ENCODE data around the gene WASF2. TPM values are rescaled to one million over a fixed set of nuclear protein-coding genes. Genes with fewer than 3 reads are reported as not detected.

WASF2 gene
- total and polyA plus RNA-seq, 2 experiments from 2014 or later: 32.7 to 53.4 TPM

DNA sequence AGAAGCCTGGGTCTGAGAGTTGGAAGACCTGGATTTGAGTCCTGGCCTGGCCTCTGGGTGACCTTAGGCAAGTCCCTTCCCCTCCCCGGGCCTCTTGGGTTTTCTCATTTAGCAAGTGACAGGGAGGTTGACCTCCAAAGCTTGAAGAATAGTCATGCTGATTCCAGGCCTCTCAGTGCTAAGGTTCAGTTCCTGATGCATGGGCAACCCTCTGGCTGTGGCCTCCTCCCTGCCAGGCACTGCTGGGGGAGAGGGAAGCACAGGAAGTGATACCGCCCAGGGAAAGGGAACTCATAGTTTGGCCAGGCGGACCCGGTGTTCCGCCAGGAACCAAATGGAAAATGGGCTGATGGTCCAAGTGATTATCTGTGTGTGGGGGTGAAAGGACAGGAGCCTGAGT, 23.6 kb upstream of the WASF2 start:
- no peak overlapping the region for H3K4me3 ChIP-seq
- H3K27ac ChIP-seq: no peak overlapping the region
- peaks cover 18% of the 10 kb centered on the region for H3K4me1 ChIP-seq (ENCODE audit: low read depth)
- H3K36me3 ChIP-seq: no peaks in the 10 kb centered on the region
- H3K27me3 ChIP-seq: no peaks in the 10 kb centered on the region
- TF ChIP-seq, protein P1, sequence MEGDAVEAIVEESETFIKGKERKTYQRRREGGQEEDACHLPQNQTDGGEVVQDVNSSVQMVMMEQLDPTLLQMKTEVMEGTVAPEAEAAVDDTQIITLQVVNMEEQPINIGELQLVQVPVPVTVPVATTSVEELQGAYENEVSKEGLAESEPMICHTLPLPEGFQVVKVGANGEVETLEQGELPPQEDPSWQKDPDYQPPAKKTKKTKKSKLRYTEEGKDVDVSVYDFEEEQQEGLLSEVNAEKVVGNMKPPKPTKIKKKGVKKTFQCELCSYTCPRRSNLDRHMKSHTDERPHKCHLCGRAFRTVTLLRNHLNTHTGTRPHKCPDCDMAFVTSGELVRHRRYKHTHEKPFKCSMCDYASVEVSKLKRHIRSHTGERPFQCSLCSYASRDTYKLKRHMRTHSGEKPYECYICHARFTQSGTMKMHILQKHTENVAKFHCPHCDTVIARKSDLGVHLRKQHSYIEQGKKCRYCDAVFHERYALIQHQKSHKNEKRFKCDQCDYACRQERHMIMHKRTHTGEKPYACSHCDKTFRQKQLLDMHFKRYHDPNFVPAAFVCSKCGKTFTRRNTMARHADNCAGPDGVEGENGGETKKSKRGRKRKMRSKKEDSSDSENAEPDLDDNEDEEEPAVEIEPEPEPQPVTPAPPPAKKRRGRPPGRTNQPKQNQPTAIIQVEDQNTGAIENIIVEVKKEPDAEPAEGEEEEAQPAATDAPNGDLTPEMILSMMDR (IDR thresholded peaks at IDR 0.05; ENCODE audit: low read depth, low read length): no peak
- DNase-seq (ENCODE audit: low read depth in 1 of 2, low spot score in 1 of 2): no peak
- no peaks in the 10 kb centered on the region for H3K9me3 ChIP-seq (ENCODE audit: low read depth)

DNA sequence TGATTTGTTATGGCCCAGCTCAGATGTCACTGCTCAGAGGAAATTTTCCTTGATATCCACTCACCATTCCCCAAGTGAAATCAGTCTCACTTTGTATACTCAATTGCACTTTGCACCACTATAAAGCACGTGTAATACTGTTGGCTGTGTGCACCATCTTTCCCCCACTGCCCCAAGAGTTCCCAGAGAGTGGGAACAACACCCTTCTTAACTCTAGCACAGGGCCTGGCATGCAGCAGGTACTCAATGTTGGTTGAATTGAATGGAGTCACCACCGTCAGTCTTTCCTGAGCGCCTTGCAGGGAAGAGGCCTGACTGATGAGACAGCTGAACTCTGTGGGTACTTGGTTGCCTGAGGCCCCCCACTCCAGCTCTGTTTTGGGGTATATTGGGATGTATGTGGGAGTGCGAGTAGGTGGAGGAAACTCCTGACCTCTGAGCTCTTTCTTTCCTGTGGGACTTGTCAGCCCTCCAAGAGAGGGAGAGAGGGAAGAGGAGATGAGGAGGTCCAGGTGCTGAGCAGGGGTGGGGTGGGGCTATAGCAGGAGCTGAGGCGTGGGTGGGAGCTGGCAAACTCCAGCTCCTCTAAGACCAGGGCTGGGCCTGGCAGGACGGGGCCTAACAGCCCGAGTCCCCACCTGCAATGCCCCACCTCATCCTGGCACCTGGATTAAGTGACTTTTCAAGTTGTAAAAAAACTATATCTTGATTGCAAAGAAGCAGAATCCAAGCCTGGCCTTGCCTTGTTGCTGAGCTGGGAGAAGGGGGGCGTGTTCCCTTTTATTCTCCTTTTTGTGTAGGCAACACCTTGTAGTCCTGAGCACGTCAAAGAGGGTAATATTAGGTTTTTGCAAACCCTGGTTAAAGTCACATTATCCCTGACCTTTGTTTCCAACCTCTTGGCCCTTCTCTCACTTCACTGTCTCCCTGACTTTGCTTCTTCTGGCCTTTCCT, 19.4 kb upstream of the WASF2 start:
- Histone ChIP-seq H3K36me3 (no peaks in the 10 kb centered on the region), H3K4me1 (ENCODE audit: low read depth) (peaks cover 14% of the 10 kb centered on the region), H3K27me3 (no peaks in the 10 kb centered on the region), H3K9me3 (ENCODE audit: low read depth) (no peaks in the 10 kb centered on the region), H3K4me3 (no peak overlapping the region), H3K27ac (peak overlapping the region; percentile 50)
- TF ChIP-seq, protein P1 (IDR thresholded peaks at IDR 0.05; ENCODE audit: low read depth, low read length): no peak
- DNase-seq (ENCODE audit: low read depth in 1 of 2, low spot score in 1 of 2): no peak

DNA sequence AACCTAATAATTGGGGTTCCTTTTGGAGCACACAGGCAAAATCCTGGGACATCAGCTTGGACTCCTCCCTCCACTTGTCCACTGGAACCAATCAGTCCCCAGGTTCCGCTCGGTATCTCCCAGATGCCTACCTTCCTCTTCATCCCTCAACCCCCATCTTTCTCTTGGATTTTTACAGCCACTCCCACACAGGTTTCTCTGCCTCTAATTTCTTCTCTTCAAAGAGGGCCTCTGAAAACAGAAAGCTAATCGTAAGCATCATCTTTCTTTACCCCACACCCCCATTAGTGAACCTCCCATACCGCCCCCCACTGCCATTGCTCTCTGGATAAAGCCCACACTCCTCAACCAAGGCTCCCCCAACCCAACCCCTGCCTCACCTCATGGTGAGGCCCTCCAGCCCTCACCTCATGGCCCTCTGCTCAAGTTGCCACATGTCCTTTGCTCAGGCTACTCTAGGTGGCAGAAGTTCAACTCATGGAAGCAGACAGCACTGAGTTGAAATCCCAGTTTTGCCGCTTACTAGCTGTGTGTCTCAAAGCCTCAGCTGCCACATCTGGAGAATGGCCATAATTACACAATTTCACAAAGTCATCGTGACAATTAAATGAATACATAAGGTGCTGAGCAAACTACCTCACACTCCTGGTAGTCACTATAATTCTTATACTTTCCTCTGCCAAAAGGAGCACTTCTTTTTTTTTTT, 18.1 kb upstream of the WASF2 start:
- Histone ChIP-seq H3K9me3 (ENCODE audit: low read depth) (no peaks in the 10 kb centered on the region), H3K4me3 (no peak overlapping the region), H3K27me3 (no peaks in the 10 kb centered on the region), H3K36me3 (no peaks in the 10 kb centered on the region), H3K27ac (no peak overlapping the region), H3K4me1 (ENCODE audit: low read depth) (peaks cover 21% of the 10 kb centered on the region)
- DNase-seq (ENCODE audit: low read depth in 1 of 2, low spot score in 1 of 2): no peak
- TF ChIP-seq, protein P1 (IDR thresholded peaks at IDR 0.05; ENCODE audit: low read depth, low read length): no peak

DNA sequence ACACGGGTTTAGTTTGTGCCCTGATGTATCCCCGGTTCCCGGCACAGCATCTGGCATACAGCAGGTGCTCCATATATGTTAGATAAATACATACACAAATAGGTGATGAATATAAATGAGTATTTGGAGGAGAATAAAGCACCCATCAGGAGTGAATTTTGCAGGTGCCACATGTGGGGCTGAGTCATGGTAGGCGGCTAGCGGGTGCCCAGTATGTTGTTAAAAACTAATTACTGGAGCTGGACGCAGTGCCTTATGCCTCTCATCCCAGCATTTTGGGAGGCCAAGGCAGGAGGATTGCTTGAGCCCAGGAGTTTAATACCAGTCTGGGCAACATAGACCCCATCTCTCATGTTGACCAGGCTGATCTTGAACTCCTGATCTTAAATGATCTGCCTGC, 16.7 kb upstream of the WASF2 start:
- no peaks in the 10 kb centered on the region for H3K9me3 ChIP-seq (ENCODE audit: low read depth)
- TF ChIP-seq, protein P1 (IDR thresholded peaks at IDR 0.05; ENCODE audit: low read depth, low read length): no peak
- peaks cover 21% of the 10 kb centered on the region for H3K4me1 ChIP-seq (ENCODE audit: low read depth)
- H3K27ac ChIP-seq: no peak overlapping the region
- H3K27me3 ChIP-seq: no peaks in the 10 kb centered on the region
- H3K4me3 ChIP-seq: no peak overlapping the region
- H3K36me3 ChIP-seq: no peaks in the 10 kb centered on the region
- DNase-seq (ENCODE audit: low read depth in 1 of 2, low spot score in 1 of 2): no peak

DNA sequence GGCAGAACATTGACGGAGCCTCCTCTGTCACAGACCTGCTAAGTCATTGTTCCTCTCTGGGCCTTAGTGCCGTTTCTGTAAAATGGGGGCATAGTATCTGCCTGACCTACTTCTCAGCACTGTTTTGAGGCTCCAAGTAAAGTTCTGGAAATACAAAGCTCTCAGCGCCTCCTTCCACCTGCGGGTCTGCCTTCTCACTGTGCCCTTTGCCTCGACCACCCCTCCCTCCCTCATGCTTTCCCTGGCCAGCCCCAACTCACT, 15.4 kb upstream of the WASF2 start:
- Histone ChIP-seq H3K4me3 (no peak overlapping the region), H3K4me1 (ENCODE audit: low read depth) (peaks cover 21% of the 10 kb centered on the region), H3K27me3 (no peaks in the 10 kb centered on the region), H3K27ac (peak overlapping the region; percentile 97), H3K36me3 (no peaks in the 10 kb centered on the region), H3K9me3 (ENCODE audit: low read depth) (no peaks in the 10 kb centered on the region)
- no peak for DNase-seq (ENCODE audit: low read depth in 1 of 2, low spot score in 1 of 2)
- TF ChIP-seq, protein P1 (IDR thresholded peaks at IDR 0.05; ENCODE audit: low read depth, low read length): no peak
